Mesodermal cell (in vitro differentiated cells): ENCODE data around the gene DNAJC24.

Experiments
- H3K27ac ChIP-seq: 2 replicates; pipeline ENCODE4 v1.7.0; 2013; ENCODE audit warnings: mild to moderate bottlenecking, low read depth, low read length, moderate library complexity; ENCODE audit not compliant: severe bottlenecking
- H3K36me3 ChIP-seq: 2 replicates; pipeline ENCODE4 v1.7.1; 2013; ENCODE audit warnings: mild to moderate bottlenecking, low read length, moderate library complexity; ENCODE audit not compliant: control insufficient read depth, insufficient read depth
- H3K4me1 ChIP-seq: one replicate; pipeline ENCODE4 v1.7.1; 2013; ENCODE audit warnings: mild to moderate bottlenecking, low read length; ENCODE audit not compliant: insufficient read depth, control insufficient read depth, poor library complexity, severe bottlenecking
- H3K4me3 ChIP-seq: 2 replicates; pipeline ENCODE4 v1.7.0; 2013; ENCODE audit warnings: low read length, control low read depth, mild to moderate bottlenecking; ENCODE audit not compliant: insufficient read depth, poor library complexity, severe bottlenecking; ENCODE audit errors: extremely low read depth
- H3K9me3 ChIP-seq: 2 replicates; pipeline ENCODE4 v1.7.1; 2013; ENCODE audit warnings: mild to moderate bottlenecking, low read length, moderate library complexity; ENCODE audit not compliant: control insufficient read depth
- WGBS, 2 experiments: methylation state at CpG; one replicate each; pipeline ENCODE4 v1.1.5; 2013; ENCODE audit warnings: missing lambda C conversion rate in 2 of 2; ENCODE audit not compliant: insufficient coverage in 2 of 2; 5-methylcytosine and 5-hydroxymethylcytosine counted together

The DNAJC24 gene

DNA sequence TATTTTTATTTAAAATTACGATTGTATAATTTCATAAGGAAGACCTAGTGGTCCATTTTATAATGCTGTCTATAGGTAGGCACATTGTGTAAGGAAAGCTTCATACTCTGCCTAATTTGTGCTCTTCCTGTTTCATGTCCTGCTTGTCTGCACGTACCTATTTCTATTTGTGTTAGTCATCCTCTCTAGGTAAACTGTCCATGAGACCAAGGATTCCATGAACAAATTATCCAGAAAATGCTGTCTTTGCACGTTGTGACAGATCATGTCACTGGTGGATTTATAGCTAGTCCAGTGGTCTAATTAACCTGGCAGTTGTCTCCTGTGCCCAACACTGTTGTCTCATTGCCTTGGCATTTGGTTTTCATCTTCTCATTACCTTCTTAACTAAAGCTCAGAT, 44.7 kb downstream of the DNAJC24 start:
- WGBS, 2 experiments: 85 to 86% methylated on average over 1 to 2 of the region's 3 CpGs
- Histone ChIP-seq H3K27ac (no peak overlapping the region), H3K9me3 (no peaks in the 10 kb centered on the region), H3K36me3 (no peaks in the 10 kb centered on the region), H3K4me3 (no peak overlapping the region), H3K4me1 (no peaks in the 10 kb centered on the region)

DNA sequence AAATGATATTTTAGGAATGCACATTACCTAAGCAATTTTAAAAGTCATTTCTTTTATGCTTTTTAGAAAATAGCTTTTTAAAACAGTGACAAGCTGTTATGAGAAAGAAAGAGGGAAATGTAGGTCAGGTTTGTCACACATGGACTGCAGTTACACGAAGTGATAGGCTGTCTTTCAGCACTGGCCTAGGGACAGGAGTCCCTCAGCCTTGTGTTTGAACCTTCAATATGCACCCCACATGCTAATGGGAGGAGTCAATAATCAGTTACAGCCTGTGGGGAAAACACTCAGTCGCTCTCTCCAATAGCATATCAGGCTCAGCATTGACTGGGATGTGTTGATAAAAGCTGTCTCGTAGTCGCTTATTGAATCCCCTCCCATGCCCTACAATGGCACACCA, 45.8 kb downstream of the DNAJC24 start:
- Histone ChIP-seq H3K4me3 (no peak overlapping the region), H3K27ac (no peak overlapping the region), H3K4me1 (no peaks in the 10 kb centered on the region), H3K36me3 (no peaks in the 10 kb centered on the region), H3K9me3 (no peaks in the 10 kb centered on the region)
- no CpG with 5 or more reads among the region's 4 CpGs for WGBS, 2 experiments

DNA sequence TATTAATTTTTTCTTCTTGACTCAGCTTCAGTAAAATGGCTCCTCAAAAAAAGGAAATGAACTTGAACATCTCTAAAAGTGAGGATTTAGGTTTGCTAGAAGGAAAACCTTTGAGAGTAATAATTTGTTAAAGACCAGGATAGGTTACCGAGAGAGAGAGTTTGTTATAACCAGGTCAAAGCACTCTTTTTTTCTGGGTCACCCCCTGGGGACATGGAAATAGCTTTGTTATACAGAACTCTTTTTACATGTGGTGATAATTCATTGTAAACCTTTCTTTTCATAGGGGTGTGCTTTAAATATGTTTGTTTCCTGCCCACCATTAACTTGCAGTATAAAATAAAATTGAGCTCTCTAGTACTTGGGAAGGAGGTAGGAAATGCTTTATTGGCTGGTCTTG, 47.7 kb downstream of the DNAJC24 start:
- no peak overlapping the region for H3K27ac ChIP-seq
- H3K4me3 ChIP-seq: no peak overlapping the region
- 56 to 57% methylated on average over 1 of the region's 1 CpG for WGBS, 2 experiments
- no peaks in the 10 kb centered on the region for H3K4me1 ChIP-seq
- H3K9me3 ChIP-seq: no peaks in the 10 kb centered on the region
- no peaks in the 10 kb centered on the region for H3K36me3 ChIP-seq

DNA sequence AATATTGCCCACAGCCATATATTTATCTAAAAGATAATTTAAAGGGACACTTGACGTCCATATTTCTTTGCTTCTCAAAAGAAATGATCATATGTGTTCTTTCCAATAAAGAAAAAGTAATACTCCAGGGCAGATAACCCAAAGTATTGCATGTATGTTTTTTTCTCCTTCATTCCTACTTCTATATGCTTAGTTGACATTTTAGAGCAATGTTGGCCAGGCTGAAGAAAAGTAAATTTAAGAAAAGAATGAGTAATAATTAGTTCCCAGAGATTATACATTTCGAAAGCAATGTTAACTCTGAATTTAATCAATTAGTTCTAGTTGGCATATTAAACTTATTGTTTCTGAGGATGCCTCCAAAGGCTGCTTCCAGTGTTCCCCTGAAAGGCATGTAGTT, 48.2 kb downstream of the DNAJC24 start:
- H3K9me3 ChIP-seq: no peaks in the 10 kb centered on the region
- H3K36me3 ChIP-seq: no peaks in the 10 kb centered on the region
- 100% methylated on average over 1 of the region's 2 CpGs; no CpG with 5 or more reads in 1 of the 2 experiments for WGBS, 2 experiments
- no peak overlapping the region for H3K4me3 ChIP-seq
- H3K4me1 ChIP-seq: no peaks in the 10 kb centered on the region
- no peak overlapping the region for H3K27ac ChIP-seq

DNA sequence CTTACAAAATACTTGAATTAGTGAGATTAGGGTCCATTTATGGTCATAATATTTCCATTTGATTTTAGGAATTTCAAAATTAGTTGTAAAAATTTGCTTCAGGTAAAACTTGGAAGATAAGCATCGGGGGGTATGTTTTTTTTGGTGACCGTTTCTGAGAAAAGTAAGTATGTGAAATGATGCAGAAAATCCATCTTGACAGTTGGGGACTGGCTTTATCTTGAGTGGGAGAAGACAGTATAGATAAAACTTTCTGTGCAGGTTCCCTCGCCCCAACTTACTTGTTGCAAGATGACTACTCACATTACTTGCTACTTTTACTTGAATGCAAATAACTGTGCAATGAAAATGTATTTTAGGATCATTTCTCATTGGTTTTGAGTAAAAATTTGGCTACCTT, 49.5 kb downstream of the DNAJC24 start:
- WGBS, 2 experiments: 88 to 100% methylated on average over 2 of the region's 3 CpGs
- Histone ChIP-seq H3K4me3 (no peak overlapping the region), H3K4me1 (no peaks in the 10 kb centered on the region), H3K36me3 (no peaks in the 10 kb centered on the region), H3K9me3 (no peaks in the 10 kb centered on the region), H3K27ac (no peak overlapping the region)

DNA sequence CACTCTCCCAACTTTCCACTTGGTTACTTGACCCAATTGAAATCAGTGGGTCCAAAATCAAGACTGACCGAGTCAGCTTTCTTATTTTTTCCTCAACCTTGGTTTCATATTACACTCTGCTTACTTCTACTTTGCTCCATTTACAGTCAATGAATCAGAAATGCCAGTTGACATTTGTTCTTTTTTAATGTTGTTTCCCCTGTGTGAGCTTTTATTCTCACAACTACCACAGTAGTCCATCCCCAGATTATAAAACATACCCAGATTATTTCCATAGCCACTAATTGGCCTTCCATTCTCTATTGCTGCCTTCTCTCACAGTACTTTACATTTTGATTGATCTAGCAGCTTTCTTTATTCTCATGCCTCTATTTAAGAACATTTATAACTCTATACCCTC, 50.0 kb downstream of the DNAJC24 start:
- Histone ChIP-seq H3K9me3 (no peaks in the 10 kb centered on the region), H3K27ac (no peak overlapping the region), H3K36me3 (no peaks in the 10 kb centered on the region), H3K4me1 (no peaks in the 10 kb centered on the region), H3K4me3 (no peak overlapping the region)
- 71 to 100% methylated on average over 1 of the region's 1 CpG for WGBS, 2 experiments

DNA sequence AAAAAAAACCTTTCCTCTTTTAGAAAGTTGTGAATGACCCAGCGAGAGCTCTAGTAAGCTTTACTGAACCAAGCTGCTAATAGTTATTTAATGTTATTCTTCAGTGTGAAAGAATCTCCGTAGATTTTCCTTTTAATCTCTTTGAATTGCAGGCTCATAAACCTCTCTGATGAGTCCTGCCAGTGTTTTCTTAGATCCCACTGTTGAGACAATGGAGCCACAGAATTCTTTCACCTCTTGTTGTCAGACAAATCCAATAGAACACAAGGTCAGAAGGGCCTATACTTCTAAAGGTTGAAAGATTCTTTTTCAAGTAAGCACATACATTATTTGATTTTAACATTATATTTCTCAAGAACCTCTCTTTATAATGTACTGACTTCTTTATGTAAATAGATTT, 52.2 kb downstream of the DNAJC24 start:
- Histone ChIP-seq H3K4me3 (no peak overlapping the region), H3K27ac (no peak overlapping the region), H3K36me3 (no peaks in the 10 kb centered on the region), H3K4me1 (no peaks in the 10 kb centered on the region), H3K9me3 (no peaks in the 10 kb centered on the region)
- WGBS, 2 experiments: no CpG with 5 or more reads among the region's 2 CpGs

DNA sequence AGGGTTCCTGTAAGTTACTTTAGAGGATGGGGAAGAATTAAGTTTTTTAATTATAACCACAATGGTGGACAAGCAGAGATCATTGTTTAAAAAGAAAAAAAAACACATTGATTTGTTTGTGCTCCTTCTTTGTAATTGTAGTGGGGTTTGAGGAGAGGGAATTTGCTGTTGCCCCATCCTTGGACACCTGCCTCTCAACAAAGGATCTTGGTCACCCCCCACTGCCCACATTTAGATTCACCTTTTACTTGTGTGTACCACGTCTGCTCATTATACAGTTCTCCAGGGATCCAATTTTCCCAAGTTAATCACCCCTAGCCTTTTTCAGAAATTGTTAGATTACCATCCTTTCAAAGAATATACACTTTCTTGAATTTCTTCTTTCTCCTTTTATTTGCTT, 53.0 kb downstream of the DNAJC24 start:
- WGBS, 2 experiments: 92 to 100% methylated on average over 1 of the region's 1 CpG
- Histone ChIP-seq H3K9me3 (no peaks in the 10 kb centered on the region), H3K4me3 (no peak overlapping the region), H3K27ac (no peak overlapping the region), H3K4me1 (no peaks in the 10 kb centered on the region), H3K36me3 (no peaks in the 10 kb centered on the region)

DNA sequence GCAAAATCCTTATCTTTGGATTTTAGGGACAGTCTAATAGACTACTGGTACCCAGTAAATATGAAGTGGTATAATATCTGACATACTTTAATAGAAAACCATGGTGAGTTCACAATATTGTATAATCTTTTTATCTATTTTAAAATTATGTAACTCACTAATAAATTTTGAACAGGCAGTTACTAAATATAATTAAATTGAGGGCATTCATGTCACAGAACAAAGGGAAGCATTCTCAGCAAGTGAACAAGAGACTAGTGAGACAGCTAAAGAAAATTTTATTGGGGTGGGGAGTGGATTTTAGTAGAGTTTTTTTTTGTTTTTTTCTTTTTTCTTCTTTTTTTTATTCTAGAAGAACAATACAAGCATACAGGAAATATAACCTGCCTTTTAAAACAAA, 55.0 kb downstream of the DNAJC24 start:
- Histone ChIP-seq H3K4me1 (no peaks in the 10 kb centered on the region), H3K4me3 (no peak overlapping the region), H3K27ac (no peak overlapping the region), H3K9me3 (no peaks in the 10 kb centered on the region), H3K36me3 (no peaks in the 10 kb centered on the region)

DNA sequence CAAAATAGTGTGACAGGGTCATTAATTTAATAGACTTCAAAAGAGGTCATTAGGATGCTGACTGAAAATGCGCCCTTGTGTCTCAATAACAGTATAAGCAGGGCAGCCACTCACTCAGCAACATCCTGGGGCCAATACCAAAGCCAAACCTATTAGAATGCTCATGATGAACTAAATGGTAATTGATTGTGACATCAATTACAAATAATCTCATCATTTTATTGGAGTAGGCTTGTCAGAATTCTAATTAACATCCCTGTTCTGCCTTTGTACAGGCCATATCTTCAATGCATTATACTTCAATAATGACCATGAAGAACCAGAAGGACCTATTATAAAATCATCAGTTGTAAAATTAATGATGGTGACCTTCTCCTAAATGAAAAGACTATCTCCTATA, 64.2 kb downstream of the DNAJC24 start:
- 100% methylated on average over 1 of the region's 1 CpG; no CpG with 5 or more reads in 1 of the 2 experiments for WGBS, 2 experiments

DNA sequence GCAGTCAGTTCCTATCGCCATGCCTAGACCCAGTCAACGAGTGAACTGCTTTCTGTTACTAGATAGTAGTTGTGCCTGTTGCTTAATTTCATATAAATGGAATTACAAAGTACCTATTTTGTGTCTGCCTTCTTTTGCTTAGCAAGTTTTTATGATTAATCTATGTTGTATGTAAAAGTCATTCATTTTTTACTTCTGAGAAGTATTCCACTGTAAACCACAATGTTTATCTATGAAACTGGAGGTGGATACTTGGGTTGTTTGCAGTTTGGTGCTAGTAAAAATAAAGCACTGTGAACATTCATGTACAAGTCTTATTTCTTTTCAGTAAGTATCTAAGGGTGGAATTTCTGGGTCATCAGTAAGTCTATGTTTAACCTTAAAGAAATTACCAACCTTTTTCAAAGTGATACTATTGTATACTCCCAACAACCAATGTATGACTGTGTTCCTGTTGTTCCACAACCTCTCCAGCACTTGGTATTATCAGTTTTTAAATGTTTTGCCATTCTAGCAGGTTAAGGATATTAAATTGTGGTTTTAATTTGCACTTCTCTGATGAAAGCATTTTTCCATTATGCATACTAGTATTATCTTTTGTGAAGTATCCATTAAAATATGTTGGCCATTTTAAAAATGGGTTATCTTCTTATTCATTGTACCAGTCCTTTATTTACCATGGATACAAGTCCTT, 68.2 kb downstream of the DNAJC24 start:
- no peak overlapping the region for H3K27ac ChIP-seq
- no peaks in the 10 kb centered on the region for H3K36me3 ChIP-seq
- H3K4me3 ChIP-seq: no peak overlapping the region
- WGBS, 2 experiments: 100% methylated on average over 1 of the region's 2 CpGs; no CpG with 5 or more reads in 1 of the 2 experiments
- H3K4me1 ChIP-seq: no peaks in the 10 kb centered on the region
- no peaks in the 10 kb centered on the region for H3K9me3 ChIP-seq

More for the DNA sequence above, 64.2 kb downstream of the DNAJC24 start:
- H3K27ac ChIP-seq: no peak overlapping the region
- no peaks in the 10 kb centered on the region for H3K9me3 ChIP-seq
- H3K4me3 ChIP-seq: no peak overlapping the region
- H3K36me3 ChIP-seq: no peaks in the 10 kb centered on the region
- H3K4me1 ChIP-seq: no peaks in the 10 kb centered on the region
